K562 (cell line): ENCODE data around the gene FBXO27. TPM values are rescaled to one million over a fixed set of nuclear protein-coding genes. Genes with fewer than 3 reads are reported as not detected.
"Not testable (repeated sequence)": the region's sequence is repeated elsewhere in the genome, so short reads cannot be mapped to it uniquely, and the experiment has no call there.

Experiments
- ATAC-seq: fragments of 200-7000 bp; cut with Tn5 transposase; 3 replicates; pipeline ENCODE4 v1.9.1; 2020; ENCODE audit warnings: moderate library complexity
- BruUV-seq: library from RNA; stranded (reverse); fragments of 400-500 nt; replicated peaks from 2 replicates; lab custom pipeline; 2021; lab: Mats Ljungman, UMichigan
- CTCF ChIA-PET: fragments of 300-600 bp; formaldehyde crosslinking; extraction: SDS; loops from one replicate; lab custom pipeline; 2021; ENCODE audit warnings: low intra/inter-chr PET ratio; lab: Yijun Ruan, JAX
- POLR2A ChIA-PET: fragments of 300-600, 350-650 bp; sonication (Branson Sonifier 250); formaldehyde crosslinking; extraction: SDS; loops from one replicate; lab custom pipeline; 2021; ENCODE audit warnings: antibody characterized with exemption, inconsistent platforms; lab: Yijun Ruan, JAX
- DNase-seq, 4 experiments: peaks; one replicate each; pipeline versions ENCODE4 v3.0.0 to v3.0.0-alpha.2; 2011 to 2018; ENCODE audit warnings: low spot score in 3 of 4, mixed read lengths in 3 of 4; ENCODE audit errors: extremely low read depth in 1 of 4
- FAIRE-seq: peaks from 2 replicates; lab custom pipeline; 2011; peaks lifted over from hg19 to GRCh38; lab: Jason Lieb, UNC
- H2AFZ ChIP-seq: 2 replicates; pipeline ENCODE4 v1.6.0; 2011; ENCODE audit warnings: low read depth, low read length, control low read depth, inconsistent platforms
- H3K27ac ChIP-seq: fragments of 200-600 bp; 3 replicates; pipeline ENCODE4 v1.8.0; 2011; ENCODE audit warnings: low read depth, mild to moderate bottlenecking, control low read depth, inconsistent platforms, low read length, moderate library complexity, mixed read lengths; ENCODE audit errors: extremely low read depth
- H3K27me3 ChIP-seq, 2 experiments: fragments of 300-600 bp in 1 of 2; 2 replicates in 1 of 2; 3 replicates in 1 of 2; pipeline versions ENCODE4 v1.6.0 to v1.8.0; 2011; ENCODE audit warnings: inconsistent platforms in 2 of 2, low read length in 2 of 2, mild to moderate bottlenecking in 1 of 2, mixed read lengths in 1 of 2, moderate library complexity in 1 of 2; ENCODE audit not compliant: control insufficient read depth in 2 of 2, insufficient read depth in 2 of 2
- H3K36me3 ChIP-seq: fragments of 300-600 bp; 3 replicates; pipeline ENCODE4 v1.8.0; 2011; ENCODE audit warnings: mild to moderate bottlenecking, low read length, inconsistent platforms; ENCODE audit not compliant: control insufficient read depth, insufficient read depth
- H3K4me1 ChIP-seq, 2 experiments: fragments of 200-600 bp in 1 of 2; replicated peaks in 1 of 2; 2 replicates in 1 of 2; 3 replicates in 1 of 2; pipeline versions ENCODE4 v1.5.1 to v1.8.0; 2011; ENCODE audit warnings: inconsistent platforms in 2 of 2, low read length in 2 of 2, mild to moderate bottlenecking in 1 of 2, mixed read lengths in 1 of 2, moderate library complexity in 1 of 2; ENCODE audit not compliant: control insufficient read depth in 2 of 2, insufficient read depth in 2 of 2
- H3K4me2 ChIP-seq: 2 replicates; pipeline ENCODE4 v1.6.1; 2011; ENCODE audit warnings: low read length, control low read depth, inconsistent platforms, mixed read lengths; ENCODE audit not compliant: insufficient read depth
- H3K4me3 ChIP-seq: fragments of 200-600 bp; sonication (generic), shearing (Covaris generic); 2 replicates; pipeline ENCODE4 v1.5.1; 2016; ENCODE audit warnings: control low read depth, inconsistent platforms
- H3K79me2 ChIP-seq: fragments of 200-600 bp; 3 replicates; pipeline ENCODE4 v1.8.0; 2011; ENCODE audit warnings: low read length, inconsistent platforms; ENCODE audit not compliant: control insufficient read depth, insufficient read depth
- H3K9ac ChIP-seq, 2 experiments: 2 replicates each; pipeline versions ENCODE4 v1.6.0 to v1.6.1; 2011; ENCODE audit warnings: low read depth in 2 of 2, low read length in 2 of 2, control low read depth in 1 of 2, inconsistent platforms in 1 of 2, mild to moderate bottlenecking in 1 of 2, mixed read lengths in 1 of 2; ENCODE audit not compliant: insufficient read depth in 1 of 2
- H3K9me1 ChIP-seq: one replicate; pipeline ENCODE4 v1.6.0; 2011; ENCODE audit warnings: inconsistent platforms, mild to moderate bottlenecking, low read length, moderate library complexity; ENCODE audit not compliant: control insufficient read depth, insufficient read depth
- H3K9me3 ChIP-seq: replicated peaks from 2 replicates; pipeline ENCODE4 v1.5.1; 2011; ENCODE audit warnings: low read depth, low read length, inconsistent platforms; ENCODE audit not compliant: control insufficient read depth, insufficient read depth
- H4K20me1 ChIP-seq: replicated peaks from 2 replicates; pipeline ENCODE4 v1.6.1; 2011; ENCODE audit warnings: low read length, inconsistent platforms, mixed read lengths; ENCODE audit not compliant: control insufficient read depth, insufficient read depth
- CBFA2T3 ChIP-seq: fragments of 450-650 bp; IDR thresholded peaks from 2 replicates; pipeline ENCODE4 v1.6.1; 2017
- MEIS2 ChIP-seq: fragments of 450-650 bp; IDR thresholded peaks from 2 replicates; pipeline ENCODE4 v1.6.1; 2014; ENCODE audit warnings: mild to moderate bottlenecking; ENCODE audit not compliant: partially characterized antibody
- TAF15 ChIP-seq: fragments of 200-400 bp; formaldehyde crosslinking; IDR thresholded peaks from 2 replicates; pipeline ENCODE4 v1.6.1; 2017; ENCODE audit warnings: mild to moderate bottlenecking, low read depth, low read length, moderate library complexity
- ZKSCAN8 ChIP-seq: fragments of 200-800 bp; sonication (Bioruptor generic); IDR thresholded peaks from 2 replicates; pipeline ENCODE4 v1.6.1; 2016; ENCODE audit warnings: missing genetic modification characterization, missing compliant biosample characterization
- WGBS: fragments of 100-300 bp; shearing (Covaris generic); methylation state at CpG from one replicate; pipeline ENCODE4 v1.1.6; 2016; ENCODE audit warnings: low coverage, mixed read lengths; ENCODE audit not compliant: insufficient coverage; ENCODE audit errors: missing lambda C conversion rate; 5-methylcytosine and 5-hydroxymethylcytosine counted together
- in situ Hi-C: fragments of 300-500 bp; cut with MboI; formaldehyde crosslinking; loops from 4 replicates; pipeline ENCODE4 v1.15.0; 2018; ENCODE audit warnings: inconsistent platforms, mixed read lengths
- intact Hi-C: fragments of 100-400 bp; cut with micrococcal nuclease; formaldehyde crosslinking; loops from 2 replicates; pipeline ENCODE4 v1.14.2; 2022
- polyA plus RNA-seq, 8 experiments: library from polyadenylated mRNA; depleted of rRNA in 4 of 8; stranded (reverse) in 5 of 8; unstranded in 3 of 8; fragments of >200 nt; fragmentation: Nextera tagmentation in 2 of 8; fragmentation: Illumina TruSeq in 1 of 8; extraction: Ambion mirVana in 2 of 8; extraction: Trizol in 1 of 8; gene quantifications; 2 replicates each; pipeline versions ENCODE4 v1.2.1 to v1.2.3, GENCODE V29; 2011 to 2014; ENCODE audit warnings: inconsistent platforms in 1 of 8, missing spikeins in 1 of 8
- total RNA-seq, 7 experiments: library from RNA; depleted of rRNA in 6 of 7; stranded (reverse); fragments of >200 nt in 6 of 7; fragmentation: Illumina TruSeq in 2 of 7; extraction: Trizol in 2 of 7; gene quantifications; 2 replicates each; pipeline versions ENCODE4 v1.2.1 to v1.2.3, GENCODE V29; 2011 to 2021; ENCODE audit warnings: low replicate concordance in 1 of 7
- TF ChIP-seq, protein P1 (sequence below), 2 experiments: fragments of 450-650 bp; IDR thresholded peaks; 2 replicates each; pipeline ENCODE4 v1.6.1; 2018; ENCODE audit warnings: mild to moderate bottlenecking in 2 of 2, low read depth in 1 of 2; ENCODE audit not compliant: partially characterized antibody in 2 of 2
- TF ChIP-seq, protein P2 (sequence below): IDR thresholded peaks from 2 replicates; pipeline ENCODE4 v1.6.1; 2016; ENCODE audit warnings: missing genetic modification characterization, missing compliant biosample characterization

Gene FBXO27
- total and polyA plus RNA-seq, 9 of the 15 experiments (the other 6 are each of a cell fraction or from before 2014, with no cell fraction given) = 1.8 to 11.0 (median 6.3) TPM

- POLR2A ChIA-PET = interaction anchor here (0.8 kb wide), 1 partner anchor 8 kb away, joined by 6 read pairs; no protein-coding TSS in a partner anchor
Observed at GRCh38 chr19:38989614-38990013, 42.7 kb downstream of the FBXO27 start.

DNA sequence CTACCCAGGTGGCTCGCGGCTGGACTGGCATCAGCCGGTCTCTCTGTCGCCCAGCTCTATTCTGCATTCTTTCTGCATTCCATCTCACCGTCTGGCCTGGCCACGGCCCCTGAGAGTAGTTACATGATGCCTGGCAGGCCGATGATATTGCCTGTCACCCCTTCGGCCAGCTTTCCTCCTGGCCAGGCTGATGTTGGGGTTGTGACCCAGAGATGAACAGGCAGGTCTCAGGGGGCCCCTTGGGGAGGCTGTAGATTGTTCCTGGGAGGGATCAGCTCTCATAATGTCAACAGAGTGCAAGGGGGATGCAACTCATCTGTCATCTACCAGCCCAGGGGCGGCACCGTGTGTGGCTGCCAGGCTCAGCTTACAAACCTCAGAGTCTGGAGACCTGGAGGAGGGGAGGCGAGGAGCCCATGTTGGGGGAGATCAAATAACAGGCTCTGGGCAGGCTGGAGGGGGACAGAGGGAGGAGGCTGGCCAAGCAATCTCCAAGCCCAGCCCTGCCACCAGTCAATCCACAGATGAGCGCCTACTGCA is 43.2 kb downstream of the FBXO27 start:
- ChIA-PET POLR2A (interaction anchor here (0.8 kb wide), 2 partner anchors 8 to 14 kb away, joined by 4 to 6 read pairs; partner anchors contain the start of gene FBXO17), CTCF (no interaction called here)
- H3K4me3 ChIP-seq = no peak overlapping the region
- no peak overlapping the region for H2AFZ ChIP-seq
- H3K4me1 ChIP-seq = peaks cover 0 to 5% of the 10 kb centered on the region in 2 experiments; a peak in 1 of 5 replicates
- intact Hi-C loops (no loop called here), in situ Hi-C loops (no loop called here)
- WGBS = 3% methylated on average over 10 of the region's 12 CpGs
- ATAC-seq (peak; percentile 63), FAIRE-seq (no peak), DNase-seq (peak in 1 of 4 experiments; percentile 21)
- H3K4me2 ChIP-seq = no peak overlapping the region
- H3K9me1 ChIP-seq = no peaks in the 10 kb centered on the region
- TF ChIP-seq MEIS2 (peak; percentile 34), TAF15 (no peak), CBFA2T3 (0 out of 2 replicates have a peak, but pooled peaks have one; percentile 4), ZKSCAN8 (CRISPR knock-in tag) (peak; percentile 73)
- TF ChIP-seq, protein P1, sequence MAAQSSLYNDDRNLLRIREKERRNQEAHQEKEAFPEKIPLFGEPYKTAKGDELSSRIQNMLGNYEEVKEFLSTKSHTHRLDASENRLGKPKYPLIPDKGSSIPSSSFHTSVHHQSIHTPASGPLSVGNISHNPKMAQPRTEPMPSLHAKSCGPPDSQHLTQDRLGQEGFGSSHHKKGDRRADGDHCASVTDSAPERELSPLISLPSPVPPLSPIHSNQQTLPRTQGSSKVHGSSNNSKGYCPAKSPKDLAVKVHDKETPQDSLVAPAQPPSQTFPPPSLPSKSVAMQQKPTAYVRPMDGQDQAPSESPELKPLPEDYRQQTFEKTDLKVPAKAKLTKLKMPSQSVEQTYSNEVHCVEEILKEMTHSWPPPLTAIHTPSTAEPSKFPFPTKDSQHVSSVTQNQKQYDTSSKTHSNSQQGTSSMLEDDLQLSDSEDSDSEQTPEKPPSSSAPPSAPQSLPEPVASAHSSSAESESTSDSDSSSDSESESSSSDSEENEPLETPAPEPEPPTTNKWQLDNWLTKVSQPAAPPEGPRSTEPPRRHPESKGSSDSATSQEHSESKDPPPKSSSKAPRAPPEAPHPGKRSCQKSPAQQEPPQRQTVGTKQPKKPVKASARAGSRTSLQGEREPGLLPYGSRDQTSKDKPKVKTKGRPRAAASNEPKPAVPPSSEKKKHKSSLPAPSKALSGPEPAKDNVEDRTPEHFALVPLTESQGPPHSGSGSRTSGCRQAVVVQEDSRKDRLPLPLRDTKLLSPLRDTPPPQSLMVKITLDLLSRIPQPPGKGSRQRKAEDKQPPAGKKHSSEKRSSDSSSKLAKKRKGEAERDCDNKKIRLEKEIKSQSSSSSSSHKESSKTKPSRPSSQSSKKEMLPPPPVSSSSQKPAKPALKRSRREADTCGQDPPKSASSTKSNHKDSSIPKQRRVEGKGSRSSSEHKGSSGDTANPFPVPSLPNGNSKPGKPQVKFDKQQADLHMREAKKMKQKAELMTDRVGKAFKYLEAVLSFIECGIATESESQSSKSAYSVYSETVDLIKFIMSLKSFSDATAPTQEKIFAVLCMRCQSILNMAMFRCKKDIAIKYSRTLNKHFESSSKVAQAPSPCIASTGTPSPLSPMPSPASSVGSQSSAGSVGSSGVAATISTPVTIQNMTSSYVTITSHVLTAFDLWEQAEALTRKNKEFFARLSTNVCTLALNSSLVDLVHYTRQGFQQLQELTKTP (IDR thresholded peaks at IDR 0.05; ENCODE audit: low read depth in 1 of 2, partially characterized antibody in 2 of 2) = no peak
- no peaks in the 10 kb centered on the region for H4K20me1 ChIP-seq
- H3K27ac ChIP-seq = no peak overlapping the region
- no peaks in the 10 kb centered on the region for H3K9me3 ChIP-seq
- peak overlapping the region in 1 of 2 experiments; percentile 71; a peak in 1 of 4 replicates for H3K9ac ChIP-seq
- no peaks in the 10 kb centered on the region for H3K36me3 ChIP-seq
- peaks cover 6 to 37% of the 10 kb centered on the region in 2 experiments; a peak in 4 of 5 replicates for H3K27me3 ChIP-seq
- no peaks in the 10 kb centered on the region for H3K79me2 ChIP-seq
- BruUV-seq = no TSS peak

More at GRCh38 chr19:38989614-38990013, 42.7 kb downstream of the FBXO27 start:
- H3K9ac ChIP-seq, in situ Hi-C loops, FAIRE-seq, CTCF ChIA-PET, H3K4me1 ChIP-seq, H3K36me3 ChIP-seq, BruUV-seq, H2AFZ ChIP-seq, H4K20me1 ChIP-seq, H3K9me3 ChIP-seq, DNase-seq, intact Hi-C loops, H3K27ac ChIP-seq, H3K79me2 ChIP-seq, H3K4me2 ChIP-seq, H3K9me1 ChIP-seq, H3K4me3 ChIP-seq, ATAC-seq: not testable (repeated sequence)
- peaks cover 6 to 37% of the 10 kb centered on the region in 2 experiments; a peak in 4 of 5 replicates for H3K27me3 ChIP-seq
- no CpG with 5 or more reads among the region's 1 CpG for WGBS
- TF ChIP-seq, protein P2, sequence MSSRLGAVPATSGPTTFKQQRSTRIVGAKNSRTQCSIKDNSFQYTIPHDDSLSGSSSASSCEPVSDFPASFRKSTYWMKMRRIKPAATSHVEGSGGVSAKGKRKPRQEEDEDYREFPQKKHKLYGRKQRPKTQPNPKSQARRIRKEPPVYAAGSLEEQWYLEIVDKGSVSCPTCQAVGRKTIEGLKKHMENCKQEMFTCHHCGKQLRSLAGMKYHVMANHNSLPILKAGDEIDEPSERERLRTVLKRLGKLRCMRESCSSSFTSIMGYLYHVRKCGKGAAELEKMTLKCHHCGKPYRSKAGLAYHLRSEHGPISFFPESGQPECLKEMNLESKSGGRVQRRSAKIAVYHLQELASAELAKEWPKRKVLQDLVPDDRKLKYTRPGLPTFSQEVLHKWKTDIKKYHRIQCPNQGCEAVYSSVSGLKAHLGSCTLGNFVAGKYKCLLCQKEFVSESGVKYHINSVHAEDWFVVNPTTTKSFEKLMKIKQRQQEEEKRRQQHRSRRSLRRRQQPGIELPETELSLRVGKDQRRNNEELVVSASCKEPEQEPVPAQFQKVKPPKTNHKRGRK (tag) = peak; percentile 30; the same call in 1 of the 2 replicates
